ENCODE data around the gene KLK5. TPM values are rescaled to one million over a fixed set of nuclear protein-coding genes. Genes with fewer than 3 reads are reported as not detected.

Gene KLK5
- polyA plus RNA-seq, 1 donor (not counting 4 experiments of a cell fraction or from before 2014, with no cell fraction given): 477 TPM

GRCh38 chr19:50998061-50998460 lies 45.2 kb upstream of the KLK5 start:
- Histone ChIP-seq H3K4me1 (ENCODE audit: control insufficient read depth, extremely low read depth, insufficient read depth, low read length) (peaks cover 39% of the 10 kb centered on the region), H3K27ac (ENCODE audit: control insufficient read depth, insufficient read depth, low read length) (no peak overlapping the region), H3K9ac (ENCODE audit: control insufficient read depth, extremely low read depth, insufficient read depth, low read length) (no peak overlapping the region), H3K79me2 (ENCODE audit: control insufficient read depth, insufficient read depth, low read length) (peaks cover 14% of the 10 kb centered on the region), H3K4me3 (ENCODE audit: control insufficient read depth in 2 of 3, extremely low read depth in 1 of 3, insufficient read depth in 2 of 3, low read depth in 1 of 3, low read length in 3 of 3) (no peak overlapping the region), H3K4me2 (ENCODE audit: control insufficient read depth, extremely low read depth, insufficient read depth, low read depth, low read length) (no peak overlapping the region), H3K27me3 (ENCODE audit: control insufficient read depth, extremely low read depth, insufficient read depth, low read length) (no peaks in the 10 kb centered on the region), H3K36me3 (ENCODE audit: control insufficient read depth in 2 of 2, extremely low read depth in 1 of 2, insufficient read depth in 2 of 2, low read length in 2 of 2) (peaks cover 2 to 6% of the 10 kb centered on the region in 2 experiments), H2AFZ (ENCODE audit: control insufficient read depth, low read length) (no peak overlapping the region), H3K9me3 (ENCODE audit: control insufficient read depth, low read depth, low read length) (no peaks in the 10 kb centered on the region), H4K20me1 (ENCODE audit: control insufficient read depth, extremely low read depth, insufficient read depth, low read length) (no peaks in the 10 kb centered on the region), H3K9me1 (ENCODE audit: control insufficient read depth, extremely low read depth, insufficient read depth, low read length) (no peaks in the 10 kb centered on the region)
- DNase-seq (ENCODE audit: low read depth, low spot score) (no peak), FAIRE-seq (no peak)
- no peak for TF ChIP-seq CTCF (optimal IDR thresholded peaks at IDR 0.05 in 1 of 3, IDR thresholded peaks at IDR 0.05 in 1 of 3, conservative IDR thresholded peaks at IDR 0.05 in 1 of 3; ENCODE audit: extremely low read depth in 1 of 3, insufficient read depth in 2 of 3, low read length in 3 of 3)
- TF ChIP-seq EZH2 (IDR thresholded peaks at IDR 0.05; ENCODE audit: low read length): no peak
- dilution Hi-C loops (cut with MboI; ENCODE audit: extremely low pct_ligation_motif_present, low sequenced_read_pairs): no loop called here

GRCh38 chr19:50994129-50994528 lies 41.3 kb upstream of the KLK5 start:
- Histone ChIP-seq H2AFZ (ENCODE audit: control insufficient read depth, low read length) (no peak overlapping the region), H3K9me1 (ENCODE audit: control insufficient read depth, extremely low read depth, insufficient read depth, low read length) (no peaks in the 10 kb centered on the region), H3K79me2 (ENCODE audit: control insufficient read depth, insufficient read depth, low read length) (no peaks in the 10 kb centered on the region), H3K36me3 (ENCODE audit: control insufficient read depth in 2 of 2, extremely low read depth in 1 of 2, insufficient read depth in 2 of 2, low read length in 2 of 2) (peaks cover 0 to 2% of the 10 kb centered on the region in 2 experiments), H3K9me3 (ENCODE audit: control insufficient read depth, low read depth, low read length) (no peaks in the 10 kb centered on the region), H4K20me1 (ENCODE audit: control insufficient read depth, extremely low read depth, insufficient read depth, low read length) (no peaks in the 10 kb centered on the region), H3K27ac (ENCODE audit: control insufficient read depth, insufficient read depth, low read length) (no peak overlapping the region), H3K9ac (ENCODE audit: control insufficient read depth, extremely low read depth, insufficient read depth, low read length) (no peak overlapping the region), H3K4me2 (ENCODE audit: control insufficient read depth, extremely low read depth, insufficient read depth, low read depth, low read length) (no peak overlapping the region), H3K27me3 (ENCODE audit: control insufficient read depth, extremely low read depth, insufficient read depth, low read length) (no peaks in the 10 kb centered on the region), H3K4me3 (ENCODE audit: control insufficient read depth in 2 of 3, extremely low read depth in 1 of 3, insufficient read depth in 2 of 3, low read depth in 1 of 3, low read length in 3 of 3) (no peak overlapping the region), H3K4me1 (ENCODE audit: control insufficient read depth, extremely low read depth, insufficient read depth, low read length) (peaks cover 24% of the 10 kb centered on the region)
- FAIRE-seq (peak; percentile 71), DNase-seq (ENCODE audit: low read depth, low spot score) (no peak)
- dilution Hi-C loops (cut with MboI; ENCODE audit: extremely low pct_ligation_motif_present, low sequenced_read_pairs): no loop called here
- TF ChIP-seq CTCF (optimal IDR thresholded peaks at IDR 0.05 in 1 of 3, IDR thresholded peaks at IDR 0.05 in 1 of 3, conservative IDR thresholded peaks at IDR 0.05 in 1 of 3; ENCODE audit: extremely low read depth in 1 of 3, insufficient read depth in 2 of 3, low read length in 3 of 3) (no peak), EZH2 (IDR thresholded peaks at IDR 0.05; ENCODE audit: low read length) (no peak)

Measured in keratinocyte (primary cell).